Measurements from ENCODE around the gene TSKS. TPM values are rescaled to one million over a fixed set of nuclear protein-coding genes. Genes with fewer than 3 reads are reported as not detected.

TSKS gene
- total RNA-seq, 4 donors from 2014 or later = 0.36 to 14.2 (median 0.44) TPM

DNA sequence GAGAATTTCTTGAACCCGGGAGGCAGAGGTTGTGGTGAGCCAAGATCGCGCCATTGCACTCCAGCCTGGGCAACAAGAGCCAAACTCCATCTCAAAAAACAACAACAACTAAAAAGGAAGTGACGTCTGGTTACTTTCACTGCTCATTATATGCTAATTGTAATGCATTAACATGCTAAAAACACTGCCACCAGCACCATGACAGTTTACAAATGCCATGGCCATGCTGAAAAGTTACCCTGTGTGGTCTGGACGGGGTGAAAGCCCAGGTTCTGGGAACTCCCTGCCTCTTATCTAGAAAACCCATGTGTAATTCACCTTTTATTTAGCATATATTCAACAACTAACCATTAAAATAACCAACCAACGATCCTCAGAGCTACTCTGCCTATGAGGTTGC lies 44.1 kb downstream of the TSKS start:
- TF ChIP-seq, protein P1, sequence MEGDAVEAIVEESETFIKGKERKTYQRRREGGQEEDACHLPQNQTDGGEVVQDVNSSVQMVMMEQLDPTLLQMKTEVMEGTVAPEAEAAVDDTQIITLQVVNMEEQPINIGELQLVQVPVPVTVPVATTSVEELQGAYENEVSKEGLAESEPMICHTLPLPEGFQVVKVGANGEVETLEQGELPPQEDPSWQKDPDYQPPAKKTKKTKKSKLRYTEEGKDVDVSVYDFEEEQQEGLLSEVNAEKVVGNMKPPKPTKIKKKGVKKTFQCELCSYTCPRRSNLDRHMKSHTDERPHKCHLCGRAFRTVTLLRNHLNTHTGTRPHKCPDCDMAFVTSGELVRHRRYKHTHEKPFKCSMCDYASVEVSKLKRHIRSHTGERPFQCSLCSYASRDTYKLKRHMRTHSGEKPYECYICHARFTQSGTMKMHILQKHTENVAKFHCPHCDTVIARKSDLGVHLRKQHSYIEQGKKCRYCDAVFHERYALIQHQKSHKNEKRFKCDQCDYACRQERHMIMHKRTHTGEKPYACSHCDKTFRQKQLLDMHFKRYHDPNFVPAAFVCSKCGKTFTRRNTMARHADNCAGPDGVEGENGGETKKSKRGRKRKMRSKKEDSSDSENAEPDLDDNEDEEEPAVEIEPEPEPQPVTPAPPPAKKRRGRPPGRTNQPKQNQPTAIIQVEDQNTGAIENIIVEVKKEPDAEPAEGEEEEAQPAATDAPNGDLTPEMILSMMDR (IDR thresholded peaks at IDR 0.05) = no peak

DNA sequence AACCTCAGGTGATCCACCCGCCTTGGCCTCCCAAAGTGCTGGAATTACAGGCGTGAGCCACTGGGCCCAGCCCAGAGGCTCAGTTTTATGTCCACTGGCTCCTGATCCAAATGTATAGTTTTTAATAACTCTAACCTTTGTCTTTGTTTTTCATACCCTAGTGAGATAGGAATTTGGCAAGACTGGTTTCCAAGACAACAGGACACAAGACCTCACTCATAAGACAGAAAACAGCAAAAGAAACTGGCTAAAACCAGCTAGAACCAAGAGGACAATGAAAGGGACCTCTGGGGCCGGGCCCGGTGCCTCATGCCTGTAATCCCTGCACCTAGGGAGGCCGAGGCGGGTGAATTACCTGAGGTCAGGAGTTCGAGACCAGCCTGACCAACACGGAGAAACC lies 44.6 kb downstream of the TSKS start:
- DNase-seq (ENCODE audit: low spot score) = no peak
- ATAC-seq (ENCODE audit: low FRiP score) = no peak
- TF ChIP-seq, protein P1 (IDR thresholded peaks at IDR 0.05) = no peak

More for the DNA sequence above, 44.1 kb downstream of the TSKS start:
- DNase-seq (ENCODE audit: low spot score) (no peak), ATAC-seq (ENCODE audit: low FRiP score) (no peak)

DNA sequence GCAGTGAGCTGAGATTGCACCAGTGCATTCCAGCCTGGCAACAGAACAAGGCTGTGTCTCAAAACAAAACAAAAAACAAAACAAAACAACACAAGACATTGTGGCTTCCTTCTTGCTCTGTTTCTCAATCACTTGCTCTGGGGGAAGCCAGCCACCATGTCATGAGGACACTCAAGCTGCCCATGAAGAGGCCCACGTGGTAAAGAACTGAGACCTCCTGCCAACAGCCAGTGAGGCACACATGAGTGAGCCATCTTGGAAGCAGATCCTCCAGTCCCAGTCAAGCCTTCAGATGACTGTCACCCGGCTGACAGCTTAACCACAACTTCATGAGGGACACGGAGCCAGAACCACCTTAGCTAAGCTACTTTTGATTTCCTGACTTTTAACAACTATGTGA lies 47.0 kb downstream of the TSKS start:
- DNase-seq (ENCODE audit: low spot score) = no peak
- ATAC-seq (ENCODE audit: low FRiP score) = no peak
- TF ChIP-seq, protein P1 (IDR thresholded peaks at IDR 0.05) = no peak

DNA sequence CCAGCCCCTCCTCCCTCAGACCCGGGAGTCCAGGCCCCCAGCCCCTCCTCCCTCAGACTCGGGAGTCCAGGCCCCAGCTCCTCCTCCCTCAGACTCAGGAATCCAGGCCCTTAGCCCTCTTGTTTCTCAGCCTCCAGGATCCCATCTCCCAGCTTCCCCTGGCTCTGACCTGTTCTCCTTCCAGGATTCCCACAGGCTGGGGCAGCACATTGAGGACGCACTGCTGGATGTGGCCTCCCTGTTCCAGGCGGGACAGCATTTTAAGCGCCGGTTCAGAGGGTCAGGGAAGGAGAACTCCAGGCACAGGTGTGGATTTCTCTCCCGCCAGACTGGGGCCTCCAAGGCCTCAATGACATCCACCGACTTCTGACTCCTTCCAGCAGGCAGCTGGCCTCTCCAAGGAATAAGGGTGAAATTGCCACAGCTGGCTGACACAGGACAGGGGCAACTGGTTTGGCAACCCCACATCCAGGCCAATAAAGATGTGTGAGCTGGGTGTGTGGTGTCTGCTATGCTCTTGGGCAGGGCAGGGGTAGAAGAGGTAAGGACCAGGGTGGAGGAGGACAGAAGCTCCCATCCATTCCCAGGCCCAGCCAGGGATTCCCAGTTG lies 49.8 kb downstream of the TSKS start:
- TF ChIP-seq, protein P1 (IDR thresholded peaks at IDR 0.05) = no peak
- ATAC-seq (ENCODE audit: low FRiP score) (no peak), DNase-seq (ENCODE audit: low spot score) (no peak)

DNA sequence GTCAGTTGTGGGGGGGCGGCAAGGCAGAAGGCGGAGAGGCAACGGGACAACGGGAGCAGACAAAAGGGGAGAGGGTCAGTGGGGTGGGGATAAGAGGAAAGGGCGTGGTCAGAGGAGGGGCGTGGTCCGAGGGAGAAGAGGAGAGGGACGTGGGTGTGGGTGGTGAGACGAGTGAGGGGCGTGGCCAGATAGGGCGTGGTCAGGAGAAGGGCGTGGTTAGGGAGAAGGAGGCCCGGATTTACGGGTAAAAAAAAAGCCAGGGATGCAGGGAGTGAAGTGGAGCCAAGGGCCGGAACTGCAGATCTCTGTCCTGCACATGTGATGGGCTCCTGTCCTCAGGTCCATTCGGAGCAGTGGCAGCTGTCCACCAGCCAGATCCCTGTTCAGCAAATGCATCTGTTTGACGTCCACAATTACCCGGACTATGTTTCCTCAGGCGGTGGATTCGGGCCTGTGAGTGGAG lies 50.7 kb downstream of the TSKS start:
- no peak for DNase-seq (ENCODE audit: low spot score)
- TF ChIP-seq, protein P1 (IDR thresholded peaks at IDR 0.05) = no peak

DNA sequence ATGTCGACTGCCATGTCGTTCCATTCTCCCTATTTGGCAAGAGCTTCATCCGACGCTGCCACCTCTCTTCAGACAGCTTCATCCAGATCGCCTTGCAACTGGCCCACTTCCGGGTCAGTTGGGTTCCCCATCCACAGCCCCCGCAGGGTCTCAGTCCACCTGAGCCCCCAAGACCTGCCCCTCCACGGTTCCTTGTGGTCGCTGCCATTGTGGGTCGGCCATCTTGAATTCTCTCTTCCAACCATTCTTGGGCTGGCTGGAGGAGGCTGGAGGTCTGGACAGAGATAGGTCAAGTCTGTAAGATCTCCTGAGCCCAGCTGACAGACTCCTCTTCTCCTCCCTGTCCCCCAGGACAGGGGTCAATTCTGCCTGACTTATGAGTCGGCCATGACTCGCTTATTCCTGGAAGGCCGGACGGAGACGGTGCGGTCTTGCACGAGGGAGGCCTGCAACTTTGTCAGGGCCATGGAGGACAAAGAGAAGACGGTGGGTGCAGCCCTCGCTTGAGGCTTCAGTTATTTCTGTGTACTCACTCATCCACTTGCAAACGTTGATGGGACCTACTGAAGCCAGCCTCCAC lies 52.6 kb downstream of the TSKS start:
- TF ChIP-seq, protein P1 (IDR thresholded peaks at IDR 0.05) = no peak
- no peak for DNase-seq (ENCODE audit: low spot score)
- ATAC-seq (ENCODE audit: low FRiP score) = no peak

More for the DNA sequence above, 50.7 kb downstream of the TSKS start:
- ATAC-seq (ENCODE audit: low FRiP score) = peak; percentile 18

DNA sequence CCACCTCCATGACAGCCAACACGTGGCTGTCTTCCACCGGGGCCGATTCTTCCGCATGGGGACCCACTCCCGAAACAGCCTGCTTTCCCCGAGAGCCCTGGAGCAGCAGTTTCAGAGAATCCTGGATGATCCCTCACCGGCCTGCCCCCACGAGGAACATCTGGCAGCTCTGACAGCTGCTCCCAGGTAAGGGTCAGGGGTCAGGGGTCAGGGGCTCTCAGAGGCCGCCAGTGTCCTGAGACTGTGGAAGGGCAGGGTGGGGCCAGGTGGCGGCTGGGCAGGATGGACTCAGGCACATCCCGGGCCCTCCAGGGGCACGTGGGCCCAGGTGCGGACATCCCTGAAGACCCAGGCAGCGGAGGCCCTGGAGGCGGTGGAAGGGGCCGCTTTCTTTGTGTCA lies 57.2 kb downstream of the TSKS start:
- DNase-seq (ENCODE audit: low spot score) (no peak), ATAC-seq (ENCODE audit: low FRiP score) (no peak)
- TF ChIP-seq, protein P1 (IDR thresholded peaks at IDR 0.05) = no peak

All from omental fat pad (tissue), 4 donors.